SH-SY5Y (cell line): ENCODE data around the gene TMEM252.

Experiments
- GATA2 ChIP-seq: IDR thresholded peaks from 2 replicates; pipeline ENCODE4 v1.6.1; 2011; ENCODE audit warnings: mild to moderate bottlenecking, low read depth, low read length
- GATA3 ChIP-seq: IDR thresholded peaks from 2 replicates; pipeline ENCODE4 v1.6.1; 2011; ENCODE audit warnings: low read depth, mild to moderate bottlenecking, low read length, moderate library complexity

DNA sequence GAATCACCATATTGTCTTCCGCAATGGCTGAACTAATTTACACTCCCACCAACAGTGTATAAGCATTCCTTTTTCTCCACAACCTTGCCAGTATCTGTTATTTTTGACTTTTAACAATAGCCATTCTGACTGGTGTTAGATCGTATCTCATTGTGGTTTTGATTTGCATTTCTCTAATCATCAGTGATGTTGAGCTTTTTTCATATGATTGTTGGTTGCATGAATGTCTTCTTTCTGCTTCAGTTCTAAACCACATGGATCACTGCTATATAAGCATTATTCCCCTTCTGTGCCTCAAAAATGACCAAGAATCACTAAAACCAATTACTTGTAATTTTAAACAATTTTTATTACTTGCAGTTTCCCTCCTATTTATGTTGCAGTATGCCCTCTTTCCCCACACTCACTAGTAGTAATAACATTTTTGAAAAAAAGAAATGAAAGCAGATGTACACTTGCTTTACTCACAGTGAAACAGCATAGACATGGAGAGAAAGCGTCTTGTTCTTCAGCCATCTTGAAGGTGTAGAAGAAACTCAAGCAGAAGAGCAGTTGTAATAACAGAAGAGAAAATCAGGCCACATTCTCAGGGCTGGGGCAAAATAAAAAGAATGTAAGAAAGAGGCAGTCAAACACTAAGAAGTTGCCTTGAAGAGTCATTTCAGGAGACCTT, 4.5 kb upstream of the TMEM252 start:
- TF ChIP-seq GATA2: no peak
- TF ChIP-seq GATA3: no peak
